B cell (primary cell): ENCODE measurements around the gene NOC2L. TPM values are rescaled to one million over a fixed set of nuclear protein-coding genes. Genes with fewer than 3 reads are reported as not detected.

Source experiments
- ATAC-seq: fragments of 200-7000 bp; cut with Tn5 transposase; one replicate; pipeline ENCODE4 v1.10.0; 2021; ENCODE audit warnings: low read depth, mild to moderate bottlenecking, moderate number of reproducible peaks, moderate library complexity
- CTCF ChIA-PET: fragments of 350-600 bp; sonication (Branson Sonifier 250); formaldehyde crosslinking; loops from one replicate; lab custom pipeline; 2021; ENCODE audit warnings: antibody characterized with exemption, inconsistent platforms; lab: Charles Lee
- POLR2A ChIA-PET: fragments of 350-600 bp; sonication (Branson Sonifier 250); formaldehyde crosslinking; loops from one replicate; lab custom pipeline; 2021; ENCODE audit warnings: antibody characterized with exemption; lab: Charles Lee
- DNase-seq: peaks from one replicate; pipeline ENCODE4 v3.0.0; 2013
- H2AFZ ChIP-seq: 2 replicates; pipeline ENCODE4 v1.6.1; 2012; ENCODE audit warnings: mild to moderate bottlenecking, low read depth, low read length; ENCODE audit not compliant: insufficient read depth, poor library complexity, severe bottlenecking
- H3K27ac ChIP-seq, 2 donors: 1 replicate in 1 of 2; 2 replicates in 1 of 2; pipeline ENCODE4 v1.5.1; 2012 to 2013; ENCODE audit warnings: low read length in 2 of 2, mild to moderate bottlenecking in 2 of 2, moderate library complexity in 1 of 2
- H3K27me3 ChIP-seq, 4 experiments: fragments of 200-600 bp in 1 of 4; sonication (generic) in 1 of 4; replicated peaks in 1 of 4; 1 replicate in 2 of 4; 2 replicates in 2 of 4; pipeline versions ENCODE4 v1.6.1 to v1.7.0; 2013 to 2016; ENCODE audit warnings: low read length in 3 of 4, mild to moderate bottlenecking in 2 of 4, mixed read lengths in 1 of 4, moderate library complexity in 1 of 4; ENCODE audit not compliant: insufficient read depth in 4 of 4, control insufficient read depth in 3 of 4; ENCODE audit errors: control extremely low read depth in 1 of 4
- H3K36me3 ChIP-seq, 2 experiments: replicated peaks in 1 of 2; 1 replicate in 1 of 2; 2 replicates in 1 of 2; pipeline versions ENCODE4 v1.6.1 to v1.7.1; 2013; ENCODE audit warnings: low read length in 1 of 2; ENCODE audit not compliant: insufficient read depth in 2 of 2, control insufficient read depth in 1 of 2; ENCODE audit errors: control extremely low read depth in 1 of 2, extremely low read depth in 1 of 2
- H3K4me1 ChIP-seq, 2 donors: fragments of 200-600 bp in 1 of 2; sonication (generic) in 1 of 2; 1 replicate in 1 of 2; 2 replicates in 1 of 2; pipeline versions ENCODE4 v1.5.1 to v1.6.1; 2013 to 2017; ENCODE audit warnings: low read length in 2 of 2; ENCODE audit not compliant: control insufficient read depth in 2 of 2, insufficient read depth in 2 of 2
- H3K4me2 ChIP-seq: replicated peaks from 2 replicates; pipeline ENCODE3; 2012; ENCODE audit warnings: mild to moderate bottlenecking, low read depth, low read length; ENCODE audit not compliant: poor library complexity, severe bottlenecking
- H3K4me3 ChIP-seq, 5 experiments: fragments of 200-600 bp in 1 of 5; sonication (generic) in 1 of 5; 1 replicate in 3 of 5; 2 replicates in 2 of 5; pipeline versions ENCODE4 v1.5.1 to v1.7.0; 2011 to 2016; ENCODE audit warnings: low read length in 4 of 5, mild to moderate bottlenecking in 4 of 5, low read depth in 2 of 5, control low read depth in 1 of 5, moderate library complexity in 1 of 5; ENCODE audit not compliant: insufficient read depth in 1 of 5; ENCODE audit errors: control extremely low read depth in 1 of 5, extremely low read depth in 1 of 5
- H3K79me2 ChIP-seq: fragments of 200-600 bp; sonication (generic); one replicate; pipeline ENCODE4 v1.6.0; 2016; ENCODE audit warnings: low read length; ENCODE audit not compliant: control insufficient read depth, insufficient read depth
- H3K9ac ChIP-seq: fragments of 200-600 bp; sonication (generic); 2 replicates; pipeline ENCODE4 v1.6.1; 2017; ENCODE audit warnings: mild to moderate bottlenecking, low read length, moderate library complexity
- H3K9me3 ChIP-seq, 3 donors: one replicate each; pipeline versions ENCODE4 v1.6.1 to v1.7.1; 2013; ENCODE audit warnings: low read length in 2 of 3; ENCODE audit not compliant: control insufficient read depth in 2 of 3, insufficient read depth in 1 of 3; ENCODE audit errors: control extremely low read depth in 1 of 3
- H4K20me1 ChIP-seq: 2 replicates; pipeline ENCODE4 v1.6.0; 2012; ENCODE audit warnings: mild to moderate bottlenecking, low read length; ENCODE audit not compliant: insufficient read depth, control insufficient read depth, poor library complexity, severe bottlenecking
- H3K27ac Mint-ChIP-seq: one replicate; pipeline ENCODE4 v1.8.0; 2021; ENCODE audit warnings: mixed read lengths
- H3K27me3 Mint-ChIP-seq: one replicate; pipeline ENCODE4 v1.8.0; 2021; ENCODE audit warnings: mixed read lengths
- H3K4me1 Mint-ChIP-seq: one replicate; pipeline ENCODE4 v1.8.0; 2021; ENCODE audit warnings: mixed read lengths
- H3K4me3 Mint-ChIP-seq: one replicate; pipeline ENCODE4 v1.8.0; 2021; ENCODE audit warnings: mixed read lengths
- H3K9me3 Mint-ChIP-seq: one replicate; pipeline ENCODE4 v1.8.0; 2022; ENCODE audit warnings: mixed read lengths; ENCODE audit not compliant: insufficient read depth
- EZH2 ChIP-seq: IDR thresholded peaks from 2 replicates; pipeline ENCODE4 v1.6.1; 2012; ENCODE audit warnings: borderline replicate concordance, low read depth, mild to moderate bottlenecking, moderate library complexity, low read length; ENCODE audit not compliant: insufficient read depth, poor library complexity, severe bottlenecking
- WGBS: methylation state at CpG from one replicate; pipeline ENCODE4 v1.1.5; 2013; ENCODE audit warnings: missing lambda C conversion rate; ENCODE audit not compliant: insufficient coverage; 5-methylcytosine and 5-hydroxymethylcytosine counted together
- intact Hi-C: fragments of 100-400 bp; cut with micrococcal nuclease; formaldehyde crosslinking; loops from one replicate; pipeline ENCODE4 v1.10.0; 2022
- polyA plus RNA-seq: library from polyadenylated mRNA; depleted of rRNA; stranded (reverse); fragments of >200 nt; gene quantifications from 2 replicates; pipeline ENCODE4 v1.2.3, GENCODE V29; 2012
- total RNA-seq, 2 donors: library from RNA; stranded (reverse); fragments of 120-200 nt in 1 of 2; gene quantifications; 1 replicate in 1 of 2; 2 replicates in 1 of 2; pipeline versions ENCODE4 v1.2.3 to v1.2.4, GENCODE V29; 2013 to 2022
- TF ChIP-seq, protein P1 (sequence below): fragments of 200-600 bp; IDR thresholded peaks from one replicate; pipeline ENCODE4 v1.8.0; 2022; ENCODE audit warnings: antibody characterized with exemption, mild to moderate bottlenecking

Gene NOC2L
- total and polyA plus RNA-seq, 2 donors (not counting 1 experiment from before 2014, with no cell fraction given), result 48.0 to 64.1 TPM

DNA sequence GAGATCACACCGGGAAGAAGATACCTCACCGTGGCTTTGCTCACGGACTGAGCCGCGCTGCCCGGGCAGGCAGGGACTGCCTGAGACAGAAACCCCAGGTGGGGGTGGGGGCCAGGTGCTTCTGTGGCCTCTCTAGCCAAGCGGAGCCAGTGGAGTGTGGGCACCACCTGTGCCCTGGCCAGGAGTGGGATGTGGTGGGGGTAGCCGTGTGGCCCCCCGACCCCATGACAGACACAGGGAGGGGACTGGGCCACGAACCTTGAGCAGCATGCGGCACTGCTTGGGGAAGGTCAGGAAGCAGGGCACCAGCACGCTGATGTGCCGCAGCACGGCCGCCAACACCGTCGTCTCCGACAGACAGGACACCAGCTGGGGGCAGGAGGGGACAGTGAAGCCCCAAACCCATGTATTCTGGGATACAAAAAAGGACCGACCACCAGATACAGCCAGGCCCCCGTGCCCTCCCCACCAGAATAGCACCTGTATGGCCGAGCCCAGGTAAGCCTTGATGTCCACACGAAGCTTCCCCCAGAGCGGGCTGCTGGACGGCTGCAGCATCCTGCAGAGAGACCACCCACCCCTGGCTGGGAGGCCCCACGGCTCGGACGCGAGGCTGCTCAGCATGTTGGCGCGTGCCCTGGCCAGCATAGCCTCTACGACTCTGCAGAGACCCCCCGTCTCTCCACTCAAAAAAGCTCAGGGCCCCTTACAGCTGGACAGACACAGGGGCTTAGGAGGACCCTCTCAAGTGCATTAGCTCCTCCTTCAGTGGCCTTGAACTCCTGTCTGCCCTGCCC, 5.3 kb downstream of the NOC2L start:
- WGBS, result 93% methylated on average over 32 of the region's 32 CpGs
- CTCF ChIA-PET, result no interaction called here
- peaks cover 20% of the 10 kb centered on the region for H3K79me2 ChIP-seq
- H3K27ac ChIP-seq, result no peak overlapping the region
- peaks cover 14 to 27% of the 10 kb centered on the region in 2 donors for H3K4me1 ChIP-seq
- no peaks in the 10 kb centered on the region for H3K9me3 ChIP-seq
- no peak for ATAC-seq
- Mint-ChIP-seq H3K4me1 (peaks cover 14% of the 10 kb centered on the region), H3K27me3 (no peaks in the 10 kb centered on the region), H3K4me3 (no peak overlapping the region), H3K27ac (no peak overlapping the region), H3K9me3 (no peaks in the 10 kb centered on the region)
- intact Hi-C loops, result no loop called here
- POLR2A ChIA-PET, result no interaction called here
- H4K20me1 ChIP-seq, result peaks cover 90% of the 10 kb centered on the region
- no peak for TF ChIP-seq EZH2
- TF ChIP-seq, protein P1, sequence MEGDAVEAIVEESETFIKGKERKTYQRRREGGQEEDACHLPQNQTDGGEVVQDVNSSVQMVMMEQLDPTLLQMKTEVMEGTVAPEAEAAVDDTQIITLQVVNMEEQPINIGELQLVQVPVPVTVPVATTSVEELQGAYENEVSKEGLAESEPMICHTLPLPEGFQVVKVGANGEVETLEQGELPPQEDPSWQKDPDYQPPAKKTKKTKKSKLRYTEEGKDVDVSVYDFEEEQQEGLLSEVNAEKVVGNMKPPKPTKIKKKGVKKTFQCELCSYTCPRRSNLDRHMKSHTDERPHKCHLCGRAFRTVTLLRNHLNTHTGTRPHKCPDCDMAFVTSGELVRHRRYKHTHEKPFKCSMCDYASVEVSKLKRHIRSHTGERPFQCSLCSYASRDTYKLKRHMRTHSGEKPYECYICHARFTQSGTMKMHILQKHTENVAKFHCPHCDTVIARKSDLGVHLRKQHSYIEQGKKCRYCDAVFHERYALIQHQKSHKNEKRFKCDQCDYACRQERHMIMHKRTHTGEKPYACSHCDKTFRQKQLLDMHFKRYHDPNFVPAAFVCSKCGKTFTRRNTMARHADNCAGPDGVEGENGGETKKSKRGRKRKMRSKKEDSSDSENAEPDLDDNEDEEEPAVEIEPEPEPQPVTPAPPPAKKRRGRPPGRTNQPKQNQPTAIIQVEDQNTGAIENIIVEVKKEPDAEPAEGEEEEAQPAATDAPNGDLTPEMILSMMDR, result no peak
- no peak overlapping the region for H3K4me2 ChIP-seq
- no peak overlapping the region for H2AFZ ChIP-seq
- no peak for DNase-seq
- H3K4me3 ChIP-seq, result no peak overlapping the region
- no peak overlapping the region for H3K9ac ChIP-seq
- H3K36me3 ChIP-seq, result peaks cover 0 to 84% of the 10 kb centered on the region in 2 experiments
- H3K27me3 ChIP-seq, result no peaks in the 10 kb centered on the region

DNA sequence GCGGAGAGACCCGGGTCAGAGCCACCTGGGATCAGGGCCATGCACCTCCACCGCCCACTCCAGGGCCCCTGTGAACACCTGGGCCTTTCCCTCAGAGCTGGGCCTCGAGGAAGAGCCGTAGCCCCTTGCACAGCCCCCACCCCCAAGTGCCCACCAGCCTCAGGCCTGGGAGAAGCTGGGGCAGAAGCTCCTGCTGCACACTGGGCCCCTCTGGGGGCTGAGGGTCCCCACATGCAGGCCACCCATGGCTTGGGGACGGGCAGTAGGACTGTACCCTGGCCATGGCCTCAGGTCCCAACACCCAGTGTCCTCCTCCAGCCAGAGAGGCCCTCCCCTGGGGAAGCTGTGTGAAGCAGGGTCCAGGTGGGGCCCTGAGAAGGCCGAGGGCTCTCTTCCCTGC, 6.5 kb downstream of the NOC2L start:
- H3K27ac ChIP-seq, result no peak overlapping the region
- intact Hi-C loops, result no loop called here
- H3K4me3 Mint-ChIP-seq, result no peak overlapping the region
- peaks cover 8% of the 10 kb centered on the region for H3K4me1 Mint-ChIP-seq
- no peak for DNase-seq
- peaks cover 9% of the 10 kb centered on the region for H3K79me2 ChIP-seq
- H3K9me3 Mint-ChIP-seq, result no peaks in the 10 kb centered on the region
- POLR2A ChIA-PET, result no interaction called here
- WGBS, result 91% methylated on average over 7 of the region's 7 CpGs
- peaks cover 90% of the 10 kb centered on the region for H4K20me1 ChIP-seq
- H3K27me3 ChIP-seq, result no peaks in the 10 kb centered on the region
- no peak overlapping the region for H3K4me2 ChIP-seq
- H3K27me3 Mint-ChIP-seq, result no peaks in the 10 kb centered on the region
- H3K4me3 ChIP-seq, result no peak overlapping the region
- H2AFZ ChIP-seq, result no peak overlapping the region
- H3K27ac Mint-ChIP-seq, result no peak overlapping the region
- CTCF ChIA-PET, result no interaction called here
- peaks cover 3 to 16% of the 10 kb centered on the region in 2 donors for H3K4me1 ChIP-seq
- H3K9ac ChIP-seq, result no peak overlapping the region
- H3K9me3 ChIP-seq, result no peaks in the 10 kb centered on the region
- no peak for TF ChIP-seq EZH2
- peaks cover 0 to 93% of the 10 kb centered on the region in 2 experiments for H3K36me3 ChIP-seq
- ATAC-seq, result no peak
